Endodermal cell (in vitro differentiated cells): ENCODE data around the gene UVRAG. TPM values are rescaled to one million over a fixed set of nuclear protein-coding genes. Genes with fewer than 3 reads are reported as not detected.

ENCODE experiments used
- DNase-seq: peaks from one replicate; pipeline ENCODE4 v3.0.0-alpha.2; 2017
- H3K27ac ChIP-seq: 2 replicates; pipeline ENCODE4 v1.5.1; 2013; ENCODE audit warnings: mild to moderate bottlenecking, low read depth, low read length, moderate library complexity
- H3K27me3 ChIP-seq: 2 replicates; pipeline ENCODE4 v1.6.1; 2013; ENCODE audit warnings: mild to moderate bottlenecking, low read length, moderate library complexity; ENCODE audit not compliant: insufficient read depth, control insufficient read depth, poor library complexity, severe bottlenecking
- H3K36me3 ChIP-seq: 2 replicates; pipeline ENCODE4 v1.7.0; 2013; ENCODE audit warnings: mild to moderate bottlenecking, low read length, moderate library complexity; ENCODE audit not compliant: control insufficient read depth, insufficient read depth
- H3K4me1 ChIP-seq: one replicate; pipeline ENCODE4 v1.7.0; 2013; ENCODE audit warnings: low read length; ENCODE audit not compliant: control insufficient read depth, insufficient read depth
- H3K4me3 ChIP-seq: 2 replicates; pipeline ENCODE4 v1.5.1; 2013; ENCODE audit warnings: mild to moderate bottlenecking, low read length, moderate library complexity
- H3K9ac ChIP-seq: 2 replicates; pipeline ENCODE4 v1.6.1; 2013; ENCODE audit warnings: mild to moderate bottlenecking, low read length, moderate library complexity; ENCODE audit not compliant: poor library complexity, severe bottlenecking; ENCODE audit errors: extremely low read depth
- H3K9me3 ChIP-seq: 2 replicates; pipeline ENCODE4 v1.6.1; 2013; ENCODE audit warnings: mild to moderate bottlenecking, low read length, moderate library complexity; ENCODE audit not compliant: control insufficient read depth
- H3K27ac Mint-ChIP-seq: 2 replicates; pipeline ENCODE4 v1.8.0; 2020; ENCODE audit warnings: mixed read lengths
- H3K27me3 Mint-ChIP-seq: 2 replicates; pipeline ENCODE4 v1.8.0; 2021; ENCODE audit warnings: mild to moderate bottlenecking, mixed read lengths; ENCODE audit not compliant: insufficient read depth
- H3K36me3 Mint-ChIP-seq: 2 replicates; pipeline ENCODE4 v1.8.0; 2020; ENCODE audit warnings: low read depth, mixed read lengths
- H3K4me1 Mint-ChIP-seq: 2 replicates; pipeline ENCODE4 v1.8.0; 2020; ENCODE audit warnings: mixed read lengths
- H3K4me3 Mint-ChIP-seq: 2 replicates; pipeline ENCODE4 v1.8.0; 2020; ENCODE audit warnings: mild to moderate bottlenecking, moderate library complexity, mixed read lengths
- H3K9me3 Mint-ChIP-seq: 2 replicates; pipeline ENCODE4 v1.8.0; 2020; ENCODE audit warnings: mild to moderate bottlenecking, mixed read lengths
- WGBS, 2 experiments: methylation state at CpG; one replicate each; pipeline versions ENCODE4 v1.1.5 to v1.1.7; 2013; ENCODE audit warnings: missing lambda C conversion rate in 2 of 2, mixed read lengths in 1 of 2; ENCODE audit not compliant: insufficient coverage in 1 of 2, insufficient read length in 1 of 2; 5-methylcytosine and 5-hydroxymethylcytosine counted together
- total RNA-seq, 2 donors: library from RNA; stranded (reverse); fragmentation: NEBNext Ultra II Directional in 1 of 2; extraction: Animal tissue kit (Norgen Biotek cat#: 25700) in 1 of 2; gene quantifications; 2 replicates in 1 of 2; 3 replicates in 1 of 2; pipeline ENCODE4 v1.2.1, GENCODE V29; 2021
- TF ChIP-seq, protein P1 (sequence below): fragments of 200-600 bp; sonication (generic); conservative IDR thresholded peaks from 2 replicates; pipeline ENCODE4 v1.5.0; 2021; ENCODE audit warnings: antibody characterized with exemption, mild to moderate bottlenecking

The UVRAG gene
- total RNA-seq, 2 donors from 2014 or later = 19.7 to 34.9 TPM

DNA sequence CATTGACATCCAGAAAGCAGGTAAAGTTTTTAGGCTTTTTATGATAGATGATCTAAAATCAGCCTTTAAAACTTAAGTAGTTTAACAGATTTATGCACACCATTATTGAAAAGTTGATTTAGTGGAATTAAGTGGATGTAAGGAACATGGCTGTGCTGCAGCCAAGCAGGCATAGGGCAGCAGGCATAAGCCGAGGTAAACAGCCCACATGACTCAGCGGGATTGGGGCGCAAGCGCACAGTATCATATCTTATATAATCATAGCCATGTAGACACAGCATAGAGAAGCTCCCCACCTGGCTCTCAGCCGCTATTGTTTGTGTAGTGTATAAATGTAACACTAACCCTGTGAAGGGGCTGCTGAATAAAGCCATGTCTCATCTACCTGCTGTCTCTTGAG is 233.8 kb downstream of the UVRAG start:
- peaks cover 29% of the 10 kb centered on the region for H3K9me3 ChIP-seq
- H3K27ac ChIP-seq = no peak overlapping the region
- 100% methylated on average over 1 of the region's 5 CpGs for WGBS, 2 experiments
- DNase-seq = peak; percentile 59
- H3K4me1 Mint-ChIP-seq = peaks cover 3% of the 10 kb centered on the region
- H3K4me3 Mint-ChIP-seq = no peak overlapping the region
- H3K9me3 Mint-ChIP-seq = peaks cover 29% of the 10 kb centered on the region
- H3K27ac Mint-ChIP-seq = no peak overlapping the region
- H3K9ac ChIP-seq = no peak overlapping the region
- H3K4me1 ChIP-seq = no peaks in the 10 kb centered on the region
- no peak overlapping the region for H3K4me3 ChIP-seq
- H3K27me3 ChIP-seq = no peaks in the 10 kb centered on the region
- H3K27me3 Mint-ChIP-seq = no peaks in the 10 kb centered on the region
- TF ChIP-seq, protein P1, sequence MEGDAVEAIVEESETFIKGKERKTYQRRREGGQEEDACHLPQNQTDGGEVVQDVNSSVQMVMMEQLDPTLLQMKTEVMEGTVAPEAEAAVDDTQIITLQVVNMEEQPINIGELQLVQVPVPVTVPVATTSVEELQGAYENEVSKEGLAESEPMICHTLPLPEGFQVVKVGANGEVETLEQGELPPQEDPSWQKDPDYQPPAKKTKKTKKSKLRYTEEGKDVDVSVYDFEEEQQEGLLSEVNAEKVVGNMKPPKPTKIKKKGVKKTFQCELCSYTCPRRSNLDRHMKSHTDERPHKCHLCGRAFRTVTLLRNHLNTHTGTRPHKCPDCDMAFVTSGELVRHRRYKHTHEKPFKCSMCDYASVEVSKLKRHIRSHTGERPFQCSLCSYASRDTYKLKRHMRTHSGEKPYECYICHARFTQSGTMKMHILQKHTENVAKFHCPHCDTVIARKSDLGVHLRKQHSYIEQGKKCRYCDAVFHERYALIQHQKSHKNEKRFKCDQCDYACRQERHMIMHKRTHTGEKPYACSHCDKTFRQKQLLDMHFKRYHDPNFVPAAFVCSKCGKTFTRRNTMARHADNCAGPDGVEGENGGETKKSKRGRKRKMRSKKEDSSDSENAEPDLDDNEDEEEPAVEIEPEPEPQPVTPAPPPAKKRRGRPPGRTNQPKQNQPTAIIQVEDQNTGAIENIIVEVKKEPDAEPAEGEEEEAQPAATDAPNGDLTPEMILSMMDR = no peak
- peaks cover 73% of the 10 kb centered on the region for H3K36me3 Mint-ChIP-seq
- H3K36me3 ChIP-seq = peaks cover 4% of the 10 kb centered on the region

DNA sequence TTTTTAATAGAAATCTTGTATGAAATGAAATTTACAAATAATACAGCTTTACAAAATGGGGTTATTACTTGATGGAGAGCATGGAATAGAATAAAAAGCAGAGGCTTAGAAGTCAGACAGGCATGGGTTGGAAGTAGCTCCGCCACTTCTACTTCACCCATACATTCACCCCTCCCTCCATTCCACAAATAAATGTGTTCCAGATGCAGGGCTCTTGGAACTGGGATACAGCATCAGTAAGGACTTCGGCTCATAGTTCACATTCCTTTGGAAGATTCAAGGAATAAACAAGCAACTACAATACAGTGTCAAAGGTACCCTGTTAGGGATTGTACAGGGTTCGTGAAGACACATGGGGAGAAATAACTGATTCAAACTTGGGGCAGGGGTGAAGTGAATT is 234.5 kb downstream of the UVRAG start:
- WGBS, 2 experiments = 99 to 100% methylated on average over 3 of the region's 3 CpGs
- Histone ChIP-seq H3K4me1 (no peaks in the 10 kb centered on the region), H3K4me3 (no peak overlapping the region), H3K9ac (no peak overlapping the region), H3K27me3 (no peaks in the 10 kb centered on the region), H3K36me3 (peaks cover 4% of the 10 kb centered on the region), H3K27ac (no peak overlapping the region), H3K9me3 (peaks cover 29% of the 10 kb centered on the region)
- Mint-ChIP-seq H3K4me3 (no peak overlapping the region), H3K36me3 (peaks cover 74% of the 10 kb centered on the region), H3K27ac (no peak overlapping the region), H3K9me3 (peaks cover 29% of the 10 kb centered on the region), H3K27me3 (no peaks in the 10 kb centered on the region), H3K4me1 (peaks cover 3% of the 10 kb centered on the region)
- TF ChIP-seq, protein P1 = no peak
- no peak for DNase-seq

DNA sequence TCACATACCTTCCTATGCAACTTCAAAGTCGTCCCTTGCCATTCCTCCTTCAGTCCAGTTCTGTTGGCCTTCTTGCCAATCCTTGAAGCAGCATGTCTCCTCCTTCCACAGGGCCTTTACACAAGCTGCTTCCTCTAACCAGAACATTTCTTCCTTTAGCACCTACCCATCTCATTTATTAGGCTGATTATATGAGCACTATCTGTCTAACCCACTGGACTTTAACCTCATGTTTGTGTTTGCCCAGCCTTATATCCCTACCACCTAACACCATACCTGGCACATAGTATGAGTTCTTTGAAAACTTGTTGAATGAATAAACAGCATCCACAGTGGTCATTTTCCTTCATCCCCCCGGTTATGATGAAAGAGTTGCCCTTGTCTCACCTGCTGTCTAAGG is 236.9 kb downstream of the UVRAG start:
- peaks cover 29% of the 10 kb centered on the region for H3K9me3 Mint-ChIP-seq
- no peak overlapping the region for H3K27ac Mint-ChIP-seq

More for the DNA sequence above, 236.9 kb downstream of the UVRAG start:
- Histone ChIP-seq H3K9me3 (peaks cover 29% of the 10 kb centered on the region), H3K4me1 (no peaks in the 10 kb centered on the region), H3K9ac (no peak overlapping the region), H3K27me3 (no peaks in the 10 kb centered on the region), H3K36me3 (peaks cover 4% of the 10 kb centered on the region), H3K4me3 (no peak overlapping the region), H3K27ac (no peak overlapping the region)
- no peaks in the 10 kb centered on the region for H3K27me3 Mint-ChIP-seq
- H3K4me1 Mint-ChIP-seq = peaks cover 7% of the 10 kb centered on the region
- no peak overlapping the region for H3K4me3 Mint-ChIP-seq
- 86 to 100% methylated on average over 2 of the region's 2 CpGs for WGBS, 2 experiments
- TF ChIP-seq, protein P1 = no peak
- DNase-seq = no peak
- peaks cover 70% of the 10 kb centered on the region for H3K36me3 Mint-ChIP-seq
